22Rv1 (cell line): Measurements from ENCODE around the gene CAMKMT.

Experiments
- ZFX ChIP-seq: fragments of 450-650 bp; IDR thresholded peaks from 2 replicates; pipeline ENCODE4 v1.6.1; 2017; ENCODE audit warnings: antibody characterized with exemption, borderline replicate concordance
- TF ChIP-seq, protein P1 (sequence below): fragments of 450-650 bp; IDR thresholded peaks from 2 replicates; pipeline ENCODE4 v1.5.1; 2017; ENCODE audit warnings: mild to moderate bottlenecking

DNA sequence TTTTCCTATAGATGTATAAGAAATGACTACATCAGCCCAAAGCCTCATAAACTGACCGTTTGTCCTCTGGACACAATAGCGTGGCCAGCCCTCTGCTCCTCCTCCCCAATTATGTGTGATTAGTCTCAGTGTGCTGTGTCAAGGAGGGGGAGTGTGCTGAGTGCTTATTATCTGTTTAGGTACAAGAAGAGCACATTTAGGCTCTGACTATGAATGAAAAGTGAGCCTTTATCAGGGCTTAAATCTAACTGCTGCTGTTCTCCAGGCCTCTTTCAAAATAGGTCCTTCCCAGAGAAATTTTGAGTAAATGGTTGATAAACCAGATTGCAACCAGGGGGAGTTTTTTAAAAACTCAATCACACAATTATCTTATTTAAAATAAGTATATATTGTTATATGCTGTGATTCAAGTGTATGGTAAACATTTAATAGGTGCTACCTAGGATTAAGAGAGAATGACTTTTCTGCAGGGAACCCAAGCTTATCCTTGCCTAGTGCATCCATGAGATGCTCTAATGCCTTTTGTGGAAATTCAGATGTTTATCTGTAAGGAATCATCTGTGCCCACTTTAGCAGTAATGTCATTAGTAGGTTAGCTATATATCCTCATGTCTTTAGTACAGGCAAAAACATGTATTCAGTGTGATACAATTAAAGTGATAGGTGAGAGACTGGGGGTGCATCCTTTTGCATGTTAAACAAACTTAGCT, 411.1 kb downstream of the CAMKMT start:
- TF ChIP-seq, protein P1, sequence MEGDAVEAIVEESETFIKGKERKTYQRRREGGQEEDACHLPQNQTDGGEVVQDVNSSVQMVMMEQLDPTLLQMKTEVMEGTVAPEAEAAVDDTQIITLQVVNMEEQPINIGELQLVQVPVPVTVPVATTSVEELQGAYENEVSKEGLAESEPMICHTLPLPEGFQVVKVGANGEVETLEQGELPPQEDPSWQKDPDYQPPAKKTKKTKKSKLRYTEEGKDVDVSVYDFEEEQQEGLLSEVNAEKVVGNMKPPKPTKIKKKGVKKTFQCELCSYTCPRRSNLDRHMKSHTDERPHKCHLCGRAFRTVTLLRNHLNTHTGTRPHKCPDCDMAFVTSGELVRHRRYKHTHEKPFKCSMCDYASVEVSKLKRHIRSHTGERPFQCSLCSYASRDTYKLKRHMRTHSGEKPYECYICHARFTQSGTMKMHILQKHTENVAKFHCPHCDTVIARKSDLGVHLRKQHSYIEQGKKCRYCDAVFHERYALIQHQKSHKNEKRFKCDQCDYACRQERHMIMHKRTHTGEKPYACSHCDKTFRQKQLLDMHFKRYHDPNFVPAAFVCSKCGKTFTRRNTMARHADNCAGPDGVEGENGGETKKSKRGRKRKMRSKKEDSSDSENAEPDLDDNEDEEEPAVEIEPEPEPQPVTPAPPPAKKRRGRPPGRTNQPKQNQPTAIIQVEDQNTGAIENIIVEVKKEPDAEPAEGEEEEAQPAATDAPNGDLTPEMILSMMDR: no peak
- TF ChIP-seq ZFX: no peak
